Nucleus accumbens (tissue), 56 donors: Measurements from ENCODE around the gene OMP.

ENCODE experiments used
- DNase-seq, 56 donors: peaks; one replicate each; lab custom pipeline; 2025; lab: John Stamatoyannopoulos, UW

Gene OMP

GRCh38 chr11:77135069-77135468, 32.4 kb downstream of the OMP start:
- DNase-seq: no peak

GRCh38 chr11:77136074-77136473, 33.4 kb downstream of the OMP start:
- DNase-seq: no peak

GRCh38 chr11:77136784-77137420, 34.3 kb downstream of the OMP start:
- DNase-seq: no peak

GRCh38 chr11:77137421-77137820, 34.8 kb downstream of the OMP start:
- DNase-seq: no peak

GRCh38 chr11:77138106-77138649, 35.5 kb downstream of the OMP start:
- no peak for DNase-seq

- no peak for DNase-seq
These were observed 36.6 kb downstream of the OMP start for GRCh38 chr11:77139201-77139600.

- DNase-seq: no peak
These were observed 37.7 kb downstream of the OMP start for GRCh38 chr11:77140231-77140851.

GRCh38 chr11:77141034-77141433, 38.4 kb downstream of the OMP start:
- DNase-seq: no peak

- DNase-seq: no peak
These were observed 38.8 kb downstream of the OMP start for GRCh38 chr11:77141475-77141874.

- DNase-seq: no peak
These were observed 39.7 kb downstream of the OMP start for GRCh38 chr11:77142091-77142975.

GRCh38 chr11:77143405-77144020, 40.9 kb downstream of the OMP start:
- DNase-seq: no peak

- DNase-seq: no peak
These were observed 41.7 kb downstream of the OMP start for GRCh38 chr11:77144196-77144856.

- no peak for DNase-seq
These were observed 42.3 kb downstream of the OMP start for GRCh38 chr11:77144857-77145428.

- no peak for DNase-seq
These were observed 43.8 kb downstream of the OMP start for GRCh38 chr11:77146261-77147035.

GRCh38 chr11:77147036-77147315, 44.3 kb downstream of the OMP start:
- no peak for DNase-seq

- DNase-seq: no peak
These were observed 45.2 kb downstream of the OMP start for GRCh38 chr11:77147668-77148321.

GRCh38 chr11:77148963-77149715, 46.5 kb downstream of the OMP start:
- no peak for DNase-seq
